BE2C (cell line): ENCODE measurements around the gene PPP1R3F.

ENCODE experiments used
- DNase-seq: peaks from one replicate; pipeline ENCODE4 v3.0.0-alpha.2; 2020
- H3K27me3 ChIP-seq: fragments of 250-450 bp; sonication (Bioruptor Pico); 2 replicates; pipeline ENCODE4 v1.5.1; 2020; ENCODE audit warnings: mild to moderate bottlenecking
- H3K36me3 ChIP-seq: fragments of 250-450 bp; sonication (Bioruptor Pico); 2 replicates; pipeline ENCODE4 v1.5.1; 2020; ENCODE audit warnings: mild to moderate bottlenecking
- H3K4me1 ChIP-seq: fragments of 250-450 bp; sonication (Bioruptor Pico); 2 replicates; pipeline ENCODE4 v1.5.1; 2020
- H3K4me3 ChIP-seq: 2 replicates; pipeline ENCODE4 v1.5.1; 2011; ENCODE audit warnings: low read depth, low read length
- H3K9me3 ChIP-seq: fragments of 250-450 bp; sonication (Bioruptor Pico); 2 replicates; pipeline ENCODE4 v1.5.1; 2020
- CTCF ChIP-seq: IDR thresholded peaks from 2 replicates; pipeline ENCODE4 v1.5.1; 2012; ENCODE audit warnings: mild to moderate bottlenecking, low read depth, low read length

PPP1R3F gene

GRCh38 chrX:49246541-49246940, 23.1 kb upstream of the PPP1R3F start:
- H3K9me3 ChIP-seq: no peaks in the 10 kb centered on the region
- DNase-seq: no peak
- no peaks in the 10 kb centered on the region; the same call in 1 of the 2 replicates for H3K36me3 ChIP-seq
- TF ChIP-seq CTCF: no peak
- no peaks in the 10 kb centered on the region for H3K27me3 ChIP-seq
- no peaks in the 10 kb centered on the region for H3K4me1 ChIP-seq
- no peak overlapping the region for H3K4me3 ChIP-seq

GRCh38 chrX:49247346-49247745, 22.2 kb upstream of the PPP1R3F start:
- DNase-seq: no peak
- no peak for TF ChIP-seq CTCF
- Histone ChIP-seq H3K27me3 (no peaks in the 10 kb centered on the region), H3K4me3 (no peak overlapping the region), H3K36me3 (no peaks in the 10 kb centered on the region; the same call in 1 of the 2 replicates), H3K4me1 (no peaks in the 10 kb centered on the region), H3K9me3 (no peaks in the 10 kb centered on the region)

- H3K36me3 ChIP-seq: no peaks in the 10 kb centered on the region; the same call in 1 of the 2 replicates
- peak; percentile 56 for DNase-seq
These were observed 21.4 kb upstream of the PPP1R3F start for GRCh38 chrX:49247916-49248811.

GRCh38 chrX:49249071-49249470, 20.5 kb upstream of the PPP1R3F start:
- TF ChIP-seq CTCF: no peak
- Histone ChIP-seq H3K36me3 (no peaks in the 10 kb centered on the region), H3K4me3 (no peak overlapping the region), H3K4me1 (no peaks in the 10 kb centered on the region), H3K27me3 (no peaks in the 10 kb centered on the region), H3K9me3 (no peaks in the 10 kb centered on the region)
- DNase-seq: no peak

More at GRCh38 chrX:49247916-49248811, 21.4 kb upstream of the PPP1R3F start:
- Histone ChIP-seq H3K4me3 (no peak overlapping the region), H3K9me3 (no peaks in the 10 kb centered on the region), H3K4me1 (no peaks in the 10 kb centered on the region), H3K27me3 (no peaks in the 10 kb centered on the region)
- no peak for TF ChIP-seq CTCF

GRCh38 chrX:49249616-49250015, 20.0 kb upstream of the PPP1R3F start:
- H3K4me1 ChIP-seq: no peaks in the 10 kb centered on the region
- no peaks in the 10 kb centered on the region for H3K36me3 ChIP-seq
- no peak for TF ChIP-seq CTCF
- H3K4me3 ChIP-seq: no peak overlapping the region
- H3K9me3 ChIP-seq: no peaks in the 10 kb centered on the region
- no peak for DNase-seq
- H3K27me3 ChIP-seq: no peaks in the 10 kb centered on the region

- H3K9me3 ChIP-seq: no peaks in the 10 kb centered on the region
- no peaks in the 10 kb centered on the region for H3K4me1 ChIP-seq
- no peak for TF ChIP-seq CTCF
- DNase-seq: no peak
- H3K4me3 ChIP-seq: no peak overlapping the region
- H3K36me3 ChIP-seq: no peaks in the 10 kb centered on the region
- H3K27me3 ChIP-seq: no peaks in the 10 kb centered on the region
These were observed 19.5 kb upstream of the PPP1R3F start for GRCh38 chrX:49250066-49250465.
